ENCODE results near the gene DHFR2. TPM values are rescaled to one million over a fixed set of nuclear protein-coding genes. Genes with fewer than 3 reads are reported as not detected.
"Not testable (repeated sequence)": the region's sequence is repeated elsewhere in the genome, so short reads cannot be mapped to it uniquely, and the experiment has no call there.

Gene DHFR2
- total RNA-seq, 1 experiment from 2014 or later, result 1.0 TPM

GRCh38 chr3:94044100-94044936 lies 18.4 kb downstream of the DHFR2 start:
- not testable (repeated sequence) for H3K4me3 ChIP-seq (ENCODE audit: insufficient read depth, low read depth, low read length); H3K27me3 ChIP-seq (ENCODE audit: control insufficient read depth, insufficient read depth, low read length); H3K36me3 ChIP-seq (replicated peaks; ENCODE audit: control insufficient read depth, insufficient read depth, low read length); DNase-seq

DNA sequence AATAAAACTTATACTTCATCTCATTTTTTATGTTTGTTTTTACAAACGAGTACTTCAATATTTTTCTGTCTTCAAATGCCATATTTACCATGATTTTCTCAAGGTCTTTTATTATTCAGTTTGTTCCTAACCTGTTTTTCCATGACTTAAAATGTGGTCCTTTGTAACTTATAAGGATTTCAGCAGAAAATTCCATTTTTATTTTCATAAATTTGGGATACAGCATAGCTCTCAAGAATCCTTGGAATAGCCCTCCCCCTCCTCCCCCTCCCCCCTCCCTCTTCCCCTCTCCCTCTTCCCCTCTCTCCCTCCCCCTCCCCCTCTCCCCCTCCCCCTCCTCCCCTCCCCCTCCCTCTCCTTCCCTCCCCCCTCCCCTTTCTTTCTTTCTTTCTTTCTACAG lies 19.4 kb downstream of the DHFR2 start:
- Histone ChIP-seq H3K4me3 (ENCODE audit: insufficient read depth, low read depth, low read length) (no peak overlapping the region), H3K27me3 (ENCODE audit: control insufficient read depth, insufficient read depth, low read length) (no peaks in the 10 kb centered on the region), H3K36me3 (replicated peaks; ENCODE audit: control insufficient read depth, insufficient read depth, low read length) (no peaks in the 10 kb centered on the region)
- DNase-seq, result no peak

GRCh38 chr3:94036909-94037507 lies 25.7 kb downstream of the DHFR2 start:
- Histone ChIP-seq H3K27me3 (ENCODE audit: control insufficient read depth, insufficient read depth, low read length) (no peaks in the 10 kb centered on the region), H3K36me3 (replicated peaks; ENCODE audit: control insufficient read depth, insufficient read depth, low read length) (no peaks in the 10 kb centered on the region; the same call in 1 of the 2 replicates), H3K4me3 (ENCODE audit: insufficient read depth, low read depth, low read length) (no peak overlapping the region)
- DNase-seq, result peak; percentile 42

- Histone ChIP-seq H3K36me3 (replicated peaks; ENCODE audit: control insufficient read depth, insufficient read depth, low read length) (no peaks in the 10 kb centered on the region; the same call in 1 of the 2 replicates), H3K4me3 (ENCODE audit: insufficient read depth, low read depth, low read length) (no peak within 1 kb of the TSS), H3K27me3 (ENCODE audit: control insufficient read depth, insufficient read depth, low read length) (no peaks in the 10 kb centered on the region)
- no peak for DNase-seq
Measured at GRCh38 chr3:94028093-94028837, 34.5 kb downstream of the DHFR2 start, which contains the start of gene STX19. TSS of gene STX19 (minus strand) at chr3:94028597. CDS start at chr3:94015269, 13,328 bp downstream.

- H3K27me3 ChIP-seq (ENCODE audit: control insufficient read depth, insufficient read depth, low read length), result no peaks in the 10 kb centered on the region
- no peaks in the 10 kb centered on the region; the same call in 1 of the 2 replicates for H3K36me3 ChIP-seq (replicated peaks; ENCODE audit: control insufficient read depth, insufficient read depth, low read length)
- no peak for DNase-seq
Measured at GRCh38 chr3:94026623-94027022, 36.1 kb downstream of the DHFR2 start.

GRCh38 chr3:94024385-94024784 lies 38.3 kb downstream of the DHFR2 start:
- no peaks in the 10 kb centered on the region; the same call in 1 of the 2 replicates for H3K36me3 ChIP-seq (replicated peaks; ENCODE audit: control insufficient read depth, insufficient read depth, low read length)
- H3K4me3 ChIP-seq (ENCODE audit: insufficient read depth, low read depth, low read length), result no peak overlapping the region
- H3K27me3 ChIP-seq (ENCODE audit: control insufficient read depth, insufficient read depth, low read length), result no peaks in the 10 kb centered on the region
- DNase-seq, result no peak

More at GRCh38 chr3:94026623-94027022, 36.1 kb downstream of the DHFR2 start:
- H3K4me3 ChIP-seq (ENCODE audit: insufficient read depth, low read depth, low read length), result no peak overlapping the region

GRCh38 chr3:94020293-94020692 lies 42.4 kb downstream of the DHFR2 start:
- Histone ChIP-seq H3K27me3 (ENCODE audit: control insufficient read depth, insufficient read depth, low read length) (no peaks in the 10 kb centered on the region), H3K4me3 (ENCODE audit: insufficient read depth, low read depth, low read length) (no peak overlapping the region), H3K36me3 (replicated peaks; ENCODE audit: control insufficient read depth, insufficient read depth, low read length) (no peaks in the 10 kb centered on the region; the same call in 1 of the 2 replicates)
- no peak for DNase-seq

- no peak for DNase-seq
Measured at GRCh38 chr3:94019659-94020058, 43.1 kb downstream of the DHFR2 start.

DNA sequence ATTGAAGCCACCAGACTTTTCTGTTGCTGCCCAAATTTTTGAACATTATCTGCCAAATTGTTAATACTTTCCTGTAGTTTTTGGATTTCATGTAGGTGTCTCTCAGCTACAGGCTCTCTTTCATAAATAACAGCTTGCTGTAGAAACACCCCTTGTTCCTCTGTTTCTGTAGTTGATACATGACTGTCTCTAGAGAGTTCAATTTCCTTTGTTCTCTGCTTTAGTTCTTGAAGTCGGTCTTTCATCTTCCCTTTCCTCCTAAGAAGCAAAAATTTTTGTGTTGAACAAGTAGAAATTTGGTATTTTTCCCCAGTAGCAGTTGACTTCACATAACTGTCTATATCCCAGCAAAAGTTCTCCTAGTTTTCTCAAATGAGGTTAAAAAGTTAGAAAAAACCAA lies 47.7 kb downstream of the DHFR2 start:
- Histone ChIP-seq H3K4me3 (ENCODE audit: insufficient read depth, low read depth, low read length) (no peak overlapping the region), H3K36me3 (replicated peaks; ENCODE audit: control insufficient read depth, insufficient read depth, low read length) (no peaks in the 10 kb centered on the region), H3K27me3 (ENCODE audit: control insufficient read depth, insufficient read depth, low read length) (no peaks in the 10 kb centered on the region)
- DNase-seq, result no peak

More at GRCh38 chr3:94019659-94020058, 43.1 kb downstream of the DHFR2 start:
- Histone ChIP-seq H3K27me3 (ENCODE audit: control insufficient read depth, insufficient read depth, low read length) (no peaks in the 10 kb centered on the region), H3K36me3 (replicated peaks; ENCODE audit: control insufficient read depth, insufficient read depth, low read length) (no peaks in the 10 kb centered on the region; the same call in 1 of the 2 replicates), H3K4me3 (ENCODE audit: insufficient read depth, low read depth, low read length) (no peak overlapping the region)

GRCh38 chr3:94012185-94012584 lies 50.5 kb downstream of the DHFR2 start:
- no peaks in the 10 kb centered on the region for H3K27me3 ChIP-seq (ENCODE audit: control insufficient read depth, insufficient read depth, low read length)
- H3K4me3 ChIP-seq (ENCODE audit: insufficient read depth, low read depth, low read length), result no peak overlapping the region
- no peaks in the 10 kb centered on the region for H3K36me3 ChIP-seq (replicated peaks; ENCODE audit: control insufficient read depth, insufficient read depth, low read length)
- no peak for DNase-seq

DNA sequence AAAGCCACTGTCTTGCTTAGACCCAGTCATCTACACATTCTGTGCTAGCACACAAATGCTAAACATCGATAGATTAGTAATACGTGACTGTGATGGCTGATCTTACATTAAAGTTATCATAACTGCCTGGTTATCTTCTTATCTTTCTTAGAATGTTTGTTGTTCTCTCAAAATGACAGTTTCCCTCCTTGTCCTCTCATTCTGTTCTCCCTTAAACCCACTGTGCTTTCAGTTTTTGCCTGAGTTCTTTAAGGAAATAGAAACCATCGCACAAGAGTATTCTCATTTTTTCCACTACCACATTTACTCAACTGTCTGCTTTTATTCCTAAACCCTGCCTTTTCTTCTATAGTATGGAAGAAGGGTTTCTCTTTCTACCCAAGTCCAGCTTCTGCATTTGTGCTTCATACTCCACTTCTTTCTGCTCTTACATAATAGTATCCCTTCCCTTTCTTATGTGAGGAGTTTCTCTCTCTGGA lies 51.4 kb downstream of the DHFR2 start:
- H3K27me3 ChIP-seq (ENCODE audit: control insufficient read depth, insufficient read depth, low read length), result no peaks in the 10 kb centered on the region
- H3K4me3 ChIP-seq (ENCODE audit: insufficient read depth, low read depth, low read length), result no peak overlapping the region
- no peak for DNase-seq
- no peaks in the 10 kb centered on the region for H3K36me3 ChIP-seq (replicated peaks; ENCODE audit: control insufficient read depth, insufficient read depth, low read length)

DNA sequence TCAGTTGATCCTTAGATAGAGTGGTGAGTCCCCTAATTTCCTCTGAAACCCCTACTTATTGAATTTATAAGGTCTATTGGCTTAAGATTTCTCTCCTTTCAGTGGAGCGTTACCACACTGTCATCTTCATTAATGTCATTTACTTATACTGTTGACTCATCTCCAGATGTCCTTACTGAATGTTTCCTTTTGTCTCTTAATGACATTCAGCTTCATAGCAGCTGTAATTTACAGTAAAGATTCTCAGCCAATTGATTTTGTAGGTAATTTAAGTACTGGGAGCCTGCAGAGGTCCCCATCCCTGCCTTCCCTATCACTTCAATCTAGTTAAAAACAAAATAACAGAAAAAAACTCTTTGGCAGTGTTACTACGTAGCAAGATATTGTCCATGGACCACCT lies 53.1 kb downstream of the DHFR2 start:
- H3K36me3 ChIP-seq (replicated peaks; ENCODE audit: control insufficient read depth, insufficient read depth, low read length), result no peaks in the 10 kb centered on the region
- no peaks in the 10 kb centered on the region for H3K27me3 ChIP-seq (ENCODE audit: control insufficient read depth, insufficient read depth, low read length)
- no peak for DNase-seq
- no peak overlapping the region for H3K4me3 ChIP-seq (ENCODE audit: insufficient read depth, low read depth, low read length)

DNA sequence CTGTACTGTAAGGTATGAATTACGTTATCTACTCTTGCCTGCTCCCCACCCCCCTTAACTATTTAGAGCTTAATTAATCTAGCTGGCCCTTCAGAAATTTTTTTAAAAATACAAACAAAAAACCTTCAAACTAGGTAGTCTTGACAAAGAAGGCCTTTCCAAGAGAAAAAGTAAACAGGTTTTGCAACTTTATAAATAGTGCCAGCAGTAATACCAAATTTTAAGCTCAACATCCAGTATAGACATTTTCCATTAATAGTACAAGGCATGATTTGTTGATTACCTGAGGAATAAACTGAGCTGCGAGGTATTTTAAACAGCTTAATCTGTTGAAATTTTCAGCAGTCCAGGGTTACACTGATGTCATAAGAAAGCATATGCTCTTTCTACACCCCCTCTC lies 54.5 kb downstream of the DHFR2 start:
- no peak for DNase-seq
- Histone ChIP-seq H3K27me3 (ENCODE audit: control insufficient read depth, insufficient read depth, low read length) (no peaks in the 10 kb centered on the region), H3K36me3 (replicated peaks; ENCODE audit: control insufficient read depth, insufficient read depth, low read length) (no peaks in the 10 kb centered on the region), H3K4me3 (ENCODE audit: insufficient read depth, low read depth, low read length) (no peak overlapping the region)
